Coronary artery (tissue), 2 donors: ENCODE measurements around the gene HSPA14.

ENCODE experiments used
- DNase-seq: peaks from one replicate; pipeline ENCODE4 v3.0.0-alpha.2; 2017; ENCODE audit warnings: low spot score
- H3K27ac ChIP-seq, 2 donors: fragments of 200-600 bp; sonication (generic); one replicate each; pipeline ENCODE4 v1.5.1; 2016 to 2019
- H3K4me3 ChIP-seq: fragments of 200-600 bp; sonication (generic); 2 replicates; pipeline ENCODE4 v1.5.1; 2016; ENCODE audit warnings: mild to moderate bottlenecking, moderate library complexity
- CTCF ChIP-seq: fragments of 200-600 bp; sonication (generic); IDR thresholded peaks from one replicate; pipeline ENCODE4 v1.5.1; 2019; ENCODE audit warnings: antibody characterized with exemption

HSPA14 gene

GRCh38 chr10:14910953-14911352 is 72.8 kb downstream of the HSPA14 start:
- Histone ChIP-seq H3K27ac (no peak overlapping the region), H3K4me3 (no peak overlapping the region)
- no peak for TF ChIP-seq CTCF
- no peak for DNase-seq

- Histone ChIP-seq H3K27ac (no peak overlapping the region), H3K4me3 (no peak overlapping the region)
- no peak for TF ChIP-seq CTCF
- no peak for DNase-seq
Observed at GRCh38 chr10:14911801-14912200, 73.7 kb downstream of the HSPA14 start.

DNA sequence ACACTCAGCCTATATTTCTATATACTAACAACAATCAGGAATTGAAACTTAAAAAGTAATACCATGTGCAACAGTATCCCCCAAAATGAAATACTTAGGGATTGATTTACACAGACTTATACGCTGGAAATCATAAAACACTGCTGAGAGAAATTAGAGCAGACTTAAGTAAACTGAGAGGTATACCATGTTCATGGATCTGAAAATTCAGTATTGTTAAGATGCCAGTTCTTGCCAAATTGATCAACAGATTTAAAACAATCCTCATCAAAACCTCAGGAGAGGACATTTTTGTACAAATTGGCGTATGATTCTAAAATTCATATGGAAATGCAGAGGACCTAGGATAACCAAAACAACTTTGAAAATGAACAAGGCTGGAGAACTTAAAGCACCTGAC is 78.5 kb downstream of the HSPA14 start:
- Histone ChIP-seq H3K27ac (no peak overlapping the region), H3K4me3 (no peak overlapping the region)
- no peak for TF ChIP-seq CTCF
- DNase-seq, result no peak

DNA sequence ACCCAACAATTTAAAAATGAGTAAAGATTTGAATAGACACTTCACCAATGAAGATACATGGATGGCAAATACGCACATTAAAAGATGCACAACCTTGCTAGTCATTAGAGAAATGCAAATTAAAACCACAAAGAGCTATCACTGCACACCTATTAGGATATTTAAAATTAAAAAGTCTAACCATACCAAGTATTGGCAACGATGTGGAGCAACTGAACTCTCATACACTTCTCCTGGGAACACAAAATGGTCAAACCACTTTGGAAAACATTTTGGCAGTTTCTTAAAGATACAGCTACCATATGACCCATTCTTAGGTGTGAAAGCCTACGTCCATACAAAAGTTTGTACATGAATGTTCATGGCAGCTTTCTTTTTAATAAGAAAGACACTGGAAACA is 79.7 kb downstream of the HSPA14 start:
- Histone ChIP-seq H3K27ac (no peak overlapping the region), H3K4me3 (no peak overlapping the region)
- no peak for TF ChIP-seq CTCF
- no peak for DNase-seq

DNA sequence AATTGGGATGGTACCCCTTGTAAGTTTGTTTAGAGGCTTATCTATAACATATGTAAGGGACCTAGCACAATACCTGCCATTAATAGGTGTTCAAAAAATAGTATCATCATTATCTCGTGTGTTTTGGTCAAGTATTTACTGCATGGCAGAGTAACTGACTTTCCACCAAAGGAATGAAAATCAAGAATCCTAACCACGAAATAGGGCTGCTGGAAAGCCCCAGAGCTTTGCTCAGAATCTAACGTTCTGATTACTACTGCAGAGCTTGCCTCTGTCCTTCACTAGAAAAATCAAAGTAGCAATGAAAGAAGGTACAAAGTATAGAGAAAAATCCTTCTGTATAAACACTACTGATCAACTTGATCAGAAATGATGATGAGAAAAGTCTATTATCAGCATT is 80.9 kb downstream of the HSPA14 start:
- Histone ChIP-seq H3K4me3 (no peak overlapping the region), H3K27ac (no peak overlapping the region)
- TF ChIP-seq CTCF, result no peak
- DNase-seq, result no peak
